Sciatic nerve (tissue), 2 donors: ENCODE results near the gene NSG1. TPM values are rescaled to one million over a fixed set of nuclear protein-coding genes. Genes with fewer than 3 reads are reported as not detected.
A peak's percentile ranks its signal among the peaks of the same experiment; 100 is the strongest.
"Not testable (repeated sequence)": the region's sequence is repeated elsewhere in the genome, so short reads cannot be mapped to it uniquely, and the experiment has no call there.

Experiments used
- ATAC-seq: fragments of 200-7000 bp; cut with Tn5 transposase; one replicate; pipeline ENCODE4 v1.9.1; 2020; ENCODE audit warnings: mild to moderate bottlenecking, moderate library complexity
- DNase-seq: peaks from one replicate; pipeline ENCODE4 v3.0.0-alpha.2; 2020; ENCODE audit warnings: low spot score
- intact Hi-C: fragments of 100-400 bp; cut with DNase I; formaldehyde crosslinking; loops from one replicate; pipeline ENCODE4 v1.14.2; 2022
- total RNA-seq: library from RNA; stranded (reverse); fragmentation: NEBNext Ultra II Directional; extraction: Animal tissue kit (Norgen Biotek cat#: 25700); gene quantifications from one replicate; pipeline ENCODE4 v1.2.1, GENCODE V29; 2021
- donor health status: DM: no; HTN: no; CAD: no.
- donor health status: DM: no; HTN: no; CAD: no.

NSG1 gene
- total RNA-seq, 1 donor from 2014 or later = 12.2 TPM

DNA sequence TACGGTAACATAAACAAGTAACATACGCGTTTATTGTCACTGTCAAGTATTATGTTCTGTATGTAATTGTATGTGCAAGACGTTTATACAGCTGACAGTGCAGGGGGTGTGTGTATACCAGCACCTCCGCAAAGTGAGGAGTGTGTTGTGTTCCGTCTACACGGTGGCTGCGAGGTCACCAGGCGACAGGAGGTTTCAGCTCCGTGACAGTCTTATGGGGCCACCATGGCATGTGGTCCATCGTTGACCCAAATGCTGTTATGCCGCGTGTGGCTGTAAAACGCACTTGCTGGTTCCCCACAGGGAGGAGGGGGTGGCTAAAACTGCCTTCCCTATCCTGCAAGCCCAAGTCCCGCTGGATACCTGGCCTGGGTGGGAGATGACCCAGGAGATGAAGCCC lies 25.0 kb downstream of the NSG1 start:
- intact Hi-C loops = no loop called here

GRCh38 chr4:4412641-4413372 lies 25.9 kb downstream of the NSG1 start:
- intact Hi-C loops = no loop called here
- ATAC-seq (no peak), DNase-seq (no peak)

More for the DNA sequence above, 25.0 kb downstream of the NSG1 start:
- DNase-seq = no peak
- ATAC-seq = no peak

GRCh38 chr4:4413373-4413725 lies 26.4 kb downstream of the NSG1 start:
- no peak for ATAC-seq
- intact Hi-C loops = no loop called here
- no peak for DNase-seq

GRCh38 chr4:4413806-4414205 lies 26.9 kb downstream of the NSG1 start:
- no peak for ATAC-seq
- DNase-seq = no peak
- intact Hi-C loops = no loop called here

- no peak for ATAC-seq
Measured at GRCh38 chr4:4415107-4415805, 28.4 kb downstream of the NSG1 start.

GRCh38 chr4:4415806-4416805 lies 29.2 kb downstream of the NSG1 start:
- DNase-seq (peak; percentile 30), ATAC-seq (no peak)
- intact Hi-C loops = no loop called here

More at GRCh38 chr4:4415107-4415805, 28.4 kb downstream of the NSG1 start:
- intact Hi-C loops = no loop called here
- no peak for DNase-seq

DNA sequence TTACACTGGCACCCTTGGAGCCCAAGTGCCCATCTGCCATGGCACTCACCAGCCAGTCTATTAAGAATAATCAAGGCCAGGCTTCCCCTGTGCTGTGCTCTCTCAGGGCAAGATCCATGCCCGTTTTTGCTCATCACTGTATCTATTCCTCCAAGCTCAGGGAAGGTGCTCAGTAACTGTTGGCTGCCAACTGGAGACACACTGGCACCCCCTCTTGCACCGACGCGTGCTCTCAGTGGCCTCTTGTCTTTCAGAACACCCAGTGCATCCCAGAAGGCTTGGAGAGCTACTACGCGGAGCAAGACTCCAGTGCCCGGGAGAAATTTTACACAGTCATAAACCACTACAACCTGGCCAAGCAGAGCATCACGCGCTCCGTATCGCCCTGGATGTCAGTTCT lies 30.1 kb downstream of the NSG1 start:
- intact Hi-C loops = no loop called here
- ATAC-seq (no peak), DNase-seq (peak; percentile 30)

DNA sequence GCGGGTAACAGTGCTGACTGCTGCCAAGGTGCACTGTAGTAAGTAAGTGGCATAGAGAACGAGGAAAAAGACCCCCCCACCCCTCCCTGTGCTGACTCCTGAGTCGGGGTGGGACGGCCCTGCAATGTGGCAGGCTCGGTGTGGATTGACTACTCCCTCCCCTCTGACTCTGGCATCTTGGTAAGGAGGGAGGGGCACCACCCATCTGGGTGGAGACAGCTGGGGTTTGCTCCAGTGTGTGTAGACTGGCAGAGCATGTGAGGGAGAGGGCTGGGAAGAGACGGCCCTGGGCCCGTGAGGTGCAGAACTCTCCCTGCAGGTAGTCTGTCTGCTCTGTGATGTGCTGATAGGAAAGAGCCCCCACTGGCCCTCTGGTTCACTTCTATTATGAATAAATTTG lies 31.0 kb downstream of the NSG1 start:
- DNase-seq (peak; percentile 35), ATAC-seq (no peak)
- intact Hi-C loops = no loop called here

GRCh38 chr4:4418676-4419390 lies 31.9 kb downstream of the NSG1 start:
- no peak for ATAC-seq
- intact Hi-C loops = no loop called here
- peak; percentile 35 for DNase-seq

- ATAC-seq (no peak), DNase-seq (no peak)
- intact Hi-C loops = no loop called here
Measured at GRCh38 chr4:4419896-4420295, 33.0 kb downstream of the NSG1 start.

DNA sequence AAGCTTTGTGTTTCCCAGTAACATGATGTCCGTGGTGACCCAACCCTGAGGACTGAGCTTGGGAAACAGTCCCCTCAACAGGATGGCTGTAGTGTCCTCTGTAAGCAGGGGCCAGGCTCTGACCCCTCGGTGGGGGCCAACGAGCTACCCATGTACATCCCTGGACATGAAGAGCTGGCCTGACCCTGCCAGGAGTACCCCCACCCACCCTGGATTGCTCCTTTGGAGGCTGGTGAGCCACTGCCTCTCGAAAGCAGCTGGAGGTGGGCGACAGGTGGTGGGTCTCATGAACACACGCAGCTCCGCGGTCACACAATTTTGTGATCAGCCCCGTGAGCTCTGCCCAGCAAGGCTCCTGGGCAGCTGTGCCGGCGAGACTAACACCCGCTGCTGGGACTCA lies 33.5 kb downstream of the NSG1 start:
- ATAC-seq (no peak), DNase-seq (no peak)
- intact Hi-C loops = no loop called here

DNA sequence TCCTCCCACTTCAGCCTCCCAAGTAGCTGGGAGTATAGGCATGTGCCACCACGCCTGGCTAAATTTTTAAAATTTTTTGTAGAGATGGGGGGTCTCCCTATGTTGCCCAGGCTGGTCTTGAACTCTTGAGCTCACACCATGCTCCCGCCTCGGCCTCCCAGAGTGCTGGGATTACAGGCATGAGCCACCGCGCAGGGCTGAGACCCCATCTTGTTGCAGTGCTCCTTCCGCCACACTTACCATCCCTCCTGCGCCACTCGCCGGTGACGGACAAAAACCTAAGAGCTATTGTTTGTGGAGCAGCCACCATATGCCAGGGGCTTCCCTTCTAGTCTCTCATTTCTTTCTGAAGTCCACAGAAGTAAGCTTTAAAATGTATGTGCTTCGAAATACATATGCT lies 34.5 kb downstream of the NSG1 start:
- DNase-seq (no peak), ATAC-seq (no peak)
- intact Hi-C loops = no loop called here

GRCh38 chr4:4422117-4422516 lies 35.2 kb downstream of the NSG1 start:
- not testable (repeated sequence) for DNase-seq

GRCh38 chr4:4422856-4423499 lies 36.1 kb downstream of the NSG1 start:
- DNase-seq (no peak), ATAC-seq (peak; percentile 57)
- intact Hi-C loops = no loop called here

More at GRCh38 chr4:4422117-4422516, 35.2 kb downstream of the NSG1 start:
- ATAC-seq, intact Hi-C loops: not testable (repeated sequence)

DNA sequence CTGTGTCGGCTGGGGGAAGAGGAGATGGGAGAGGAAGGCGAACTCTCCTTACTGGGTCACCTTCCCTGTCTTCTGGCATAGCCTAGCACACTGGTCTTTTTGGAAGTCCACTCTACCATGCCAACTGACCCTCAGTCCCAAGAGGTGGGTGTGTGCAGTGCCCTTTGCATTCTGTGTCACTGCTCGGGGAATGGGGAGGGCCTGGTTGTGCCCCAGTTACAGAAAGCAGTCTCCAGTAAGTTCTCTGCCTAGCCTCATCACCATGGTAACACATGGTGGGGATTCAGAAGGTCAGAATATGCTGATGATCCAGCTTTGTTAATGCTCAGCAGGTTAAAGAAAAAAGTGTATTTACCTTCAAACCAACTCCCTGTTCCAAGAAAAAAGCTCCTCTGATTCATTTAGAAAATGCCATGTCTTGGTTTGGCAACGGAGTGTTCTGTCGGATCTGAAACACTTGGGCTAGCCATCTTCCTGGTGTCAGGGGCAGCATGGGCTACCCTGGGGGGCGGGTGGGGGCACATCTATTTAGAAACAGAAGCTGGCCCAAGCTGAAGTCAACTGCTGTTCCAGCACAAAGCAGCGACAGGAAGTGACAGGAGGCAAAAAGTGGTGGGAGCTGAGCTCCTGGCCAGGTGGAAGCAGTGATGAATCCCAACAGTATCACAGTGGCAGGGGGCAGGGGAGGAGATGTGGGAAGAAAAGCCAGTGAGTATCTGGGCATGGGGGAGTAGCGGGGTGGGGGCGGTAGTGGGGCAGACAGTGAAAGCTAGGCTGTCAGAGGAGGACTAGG lies 37.0 kb downstream of the NSG1 start:
- ATAC-seq (no peak), DNase-seq (no peak)
- intact Hi-C loops = no loop called here

DNA sequence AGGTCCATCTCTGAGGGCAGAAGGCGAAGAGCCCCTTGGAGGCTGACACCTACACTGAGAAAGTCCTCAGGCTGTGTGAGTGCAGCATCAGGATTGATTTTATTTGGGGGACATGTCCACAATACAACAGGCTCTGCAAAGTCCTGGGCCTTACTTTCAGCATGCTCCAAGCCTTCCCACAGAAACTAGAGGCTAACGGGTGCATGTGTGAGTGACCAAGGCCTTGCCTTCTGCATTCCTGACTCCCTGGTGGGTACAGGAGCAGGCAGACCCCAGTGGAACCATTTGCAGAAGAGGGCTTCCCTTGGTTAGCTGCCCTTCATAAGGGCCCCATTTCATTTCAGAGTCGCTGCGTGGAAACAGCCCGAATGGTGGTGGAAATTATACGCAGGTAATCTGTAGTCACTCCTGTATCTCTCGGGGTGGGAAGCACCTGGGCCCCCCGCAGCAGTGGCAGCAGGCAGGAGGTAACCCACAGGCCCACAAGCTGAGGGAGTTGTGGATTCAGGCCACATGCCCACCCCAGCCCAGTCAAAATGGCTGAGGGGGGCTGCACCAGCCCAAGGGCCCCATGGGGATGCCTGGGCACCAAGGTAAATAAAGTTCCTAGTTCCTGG lies 37.7 kb downstream of the NSG1 start:
- DNase-seq (no peak), ATAC-seq (no peak)
- intact Hi-C loops = no loop called here

DNA sequence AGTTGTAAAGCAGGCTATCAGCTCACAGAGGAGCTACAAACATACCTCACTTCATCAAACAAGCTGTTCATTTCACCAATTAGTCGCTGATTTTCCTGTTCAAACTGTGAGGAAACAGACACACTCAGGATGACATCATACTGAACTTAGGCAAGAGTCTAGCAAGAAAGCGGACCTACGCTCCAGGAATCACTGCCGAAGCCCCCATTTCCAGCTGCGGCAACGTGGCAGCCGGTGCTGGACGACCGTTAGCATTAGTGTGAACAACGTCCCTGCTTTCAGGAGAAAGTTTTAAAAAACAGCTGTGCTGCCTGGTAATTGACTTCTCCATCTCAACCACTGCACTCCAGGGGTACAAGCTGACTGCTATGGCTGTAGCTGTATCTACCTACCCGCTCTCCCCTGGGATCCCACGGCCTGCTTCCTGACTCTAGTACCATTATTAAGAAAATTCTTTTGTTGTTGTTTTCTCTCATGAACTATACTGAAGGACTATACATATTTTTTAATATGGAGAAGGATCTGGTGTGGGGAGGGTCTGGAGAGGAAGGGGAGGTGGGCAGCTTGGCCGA lies 38.3 kb downstream of the NSG1 start:
- ATAC-seq (no peak), DNase-seq (no peak)
- intact Hi-C loops = no loop called here
